Measurements from ENCODE around the gene PCSK9.

DNA sequence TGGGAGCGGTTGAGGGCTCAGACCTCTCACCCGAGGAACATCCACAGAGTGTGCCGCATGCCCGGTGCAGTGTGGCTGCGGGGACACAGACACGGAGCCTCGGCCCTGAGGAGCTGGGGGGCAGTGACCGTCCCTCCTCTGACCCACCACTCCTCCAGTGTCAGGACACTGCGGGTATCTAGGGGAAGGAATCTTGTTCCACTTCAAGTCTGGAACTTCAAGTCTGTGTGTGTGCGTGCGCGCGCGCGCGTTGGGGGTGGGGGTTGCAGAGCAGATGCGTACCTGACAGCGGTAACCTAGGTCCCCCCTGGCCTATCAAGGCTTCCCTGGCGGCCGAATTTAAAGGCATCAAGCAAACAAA lies 17.3 kb downstream of the PCSK9 start:
- no peak for TF ChIP-seq POLR2A (IDR thresholded peaks at IDR 0.05)
- no peak for TF ChIP-seq CTCF (IDR thresholded peaks at IDR 0.05)
